Astrocyte (in vitro differentiated cells and primary cell): Measurements from ENCODE around the gene EXOC4.

Experiments
- CTCF ChIP-seq: IDR thresholded peaks from 2 replicates; pipeline ENCODE4 v1.5.1; 2011; ENCODE audit warnings: low read depth, mild to moderate bottlenecking, inconsistent platforms, low read length, moderate library complexity; ENCODE audit not compliant: insufficient read depth
- EZH2 ChIP-seq: IDR thresholded peaks from 2 replicates; pipeline ENCODE4 v1.6.1; 2012; ENCODE audit warnings: mild to moderate bottlenecking, low read length, inconsistent platforms; ENCODE audit not compliant: insufficient read depth

DNA sequence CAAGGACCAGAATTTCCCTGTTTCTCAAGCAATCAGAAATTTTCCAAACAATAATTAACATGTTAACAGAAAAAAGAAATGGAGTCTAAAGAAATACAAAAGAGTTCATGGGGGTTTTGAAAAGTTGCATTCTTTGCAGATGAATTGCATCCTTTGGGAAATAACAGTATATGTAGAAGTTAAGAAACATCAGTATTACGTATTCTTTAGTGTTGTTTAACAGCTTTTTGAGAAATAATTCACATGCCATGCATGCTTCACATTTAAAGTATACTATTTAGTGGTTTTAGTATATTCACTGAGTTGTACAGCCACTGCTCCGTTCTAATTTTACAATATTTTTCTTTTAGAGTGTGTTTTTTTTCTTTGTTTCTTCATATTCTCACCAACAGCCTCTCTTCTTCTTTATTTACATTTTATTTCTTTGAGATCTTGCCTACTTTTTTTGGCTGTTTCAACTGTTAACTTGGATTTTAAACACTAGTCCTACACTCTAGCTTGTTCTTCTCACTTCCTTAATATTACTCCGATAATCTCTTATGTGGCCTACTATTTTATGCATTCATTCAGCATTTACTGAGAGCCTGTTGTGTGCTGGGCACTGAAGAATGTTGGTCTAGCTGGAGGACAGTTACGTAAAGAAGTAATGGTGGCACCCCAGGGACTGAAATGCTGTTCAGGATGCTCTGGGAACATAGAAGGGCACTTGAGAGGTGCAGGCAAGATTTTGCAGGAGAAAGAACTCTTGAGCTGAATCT, 330.1 kb downstream of the EXOC4 start:
- TF ChIP-seq CTCF = no peak
- no peak for TF ChIP-seq EZH2
